ENCODE data around the gene TMEM208. TPM values are rescaled to one million over a fixed set of nuclear protein-coding genes. Genes with fewer than 3 reads are reported as not detected.
A peak's percentile ranks its signal among the peaks of the same experiment; 100 is the strongest.

Gene TMEM208
- total and polyA plus RNA-seq, 2 of the 8 experiments (the other 6 are each of a cell fraction or from before 2014, with no cell fraction given) = 37.7 to 100.0 TPM

DNA sequence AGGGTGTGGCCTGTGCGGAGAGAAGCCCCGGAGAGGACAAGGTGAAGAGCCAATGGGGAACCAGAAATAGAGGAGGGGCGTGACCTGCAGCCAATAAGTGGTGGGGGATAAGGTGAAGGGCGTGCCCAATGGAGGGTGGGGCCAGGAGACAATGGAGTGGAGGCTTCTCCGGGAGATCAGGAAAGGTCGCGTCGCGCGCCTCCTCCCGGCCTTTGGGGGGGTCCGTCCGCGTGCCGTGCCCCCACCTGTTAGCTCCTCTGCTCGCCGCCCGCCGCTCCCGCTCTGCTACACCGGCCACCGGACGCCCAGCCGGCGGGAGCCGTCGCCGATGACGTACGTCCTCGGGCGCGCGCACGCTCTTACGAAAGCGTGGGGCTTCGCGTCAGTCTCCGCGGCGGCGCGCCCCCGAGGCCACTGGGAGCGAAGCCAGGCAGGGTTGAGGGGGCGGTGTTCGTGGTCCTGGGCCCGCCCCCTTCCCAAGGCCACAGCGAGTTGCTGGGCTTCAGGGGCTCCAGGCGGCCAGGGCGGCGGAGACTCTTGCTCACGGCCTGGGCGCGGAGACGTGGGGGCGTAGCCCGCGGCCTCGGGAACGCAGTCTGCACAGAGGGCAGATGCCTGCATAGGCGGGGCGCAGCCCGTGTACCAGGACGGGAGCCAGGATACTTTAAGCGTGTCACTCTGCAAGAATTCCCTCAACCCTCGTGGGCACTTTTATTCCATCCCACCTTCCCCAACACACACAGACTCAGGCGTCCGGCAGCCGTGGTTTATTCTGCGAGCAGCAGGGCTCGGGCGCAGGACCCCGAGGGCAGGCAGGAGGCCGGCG is 43.1 kb upstream of the TMEM208 start, which contains the start of gene MATCAP1:
Gene MATCAP1, minus strand, starts transcription at position 337 of the 826 bp plus-strand sequence. CDS start 3,353 bp downstream, outside the sequence.
- Histone ChIP-seq H2BK20ac (ENCODE audit: low read length) (no peak within 1 kb of the TSS), H3K14ac (ENCODE audit: insufficient read length) (no peak within 1 kb of the TSS), H3K36me3 (ENCODE audit: control insufficient read depth in 2 of 4, insufficient read depth in 4 of 4, low read length in 3 of 4) (no peaks in the 10 kb centered on the region; a peak in 1 of 8 replicates), H2AFZ (ENCODE audit: low read length) (peak within 1 kb of the TSS; percentile 17; the same call in 1 of the 2 replicates), H2AK5ac (ENCODE audit: low read depth, low read length) (no peak within 1 kb of the TSS), H2BK120ac (replicated peaks; ENCODE audit: low read depth, low read length) (no peak within 1 kb of the TSS), H3K9ac (replicated peaks in 1 of 4; ENCODE audit: extremely low read depth in 1 of 4, low read depth in 3 of 4, low read length in 3 of 4) (peak within 1 kb of the TSS; percentile 53 to 96 (median 88)), H4K5ac (ENCODE audit: insufficient read length, low read depth, low read length) (peak within 1 kb of the TSS; percentile 96), H4K20me1 (replicated peaks in 1 of 2; ENCODE audit: control insufficient read depth in 1 of 2, insufficient read depth in 2 of 2, low read length in 2 of 2) (peaks cover 2 to 24% of the 10 kb centered on the region in 2 experiments), H3K23me2 (ENCODE audit: low read depth, low read length) (peaks cover 13% of the 10 kb centered on the region; the same call in 1 of the 2 replicates), H3K23ac (ENCODE audit: insufficient read length) (no peak within 1 kb of the TSS), H3K4me3 (ENCODE audit: extremely low read depth in 1 of 4, insufficient read depth in 2 of 4, low read depth in 3 of 4, low read length in 4 of 4) (peak within 1 kb of the TSS; percentile 73 to 90 (median 85)), H3K27ac (ENCODE audit: low read depth, low read length) (peak within 1 kb of the TSS; percentile 98), H4K91ac (replicated peaks; ENCODE audit: insufficient read length, low read length) (peak within 1 kb of the TSS; percentile 90), H4K8ac (ENCODE audit: extremely low read depth, insufficient read depth, low read length) (peak within 1 kb of the TSS; percentile 91), H2BK15ac (ENCODE audit: low read length) (peak within 1 kb of the TSS; percentile 61; the same call in 1 of the 2 replicates), H3K4me1 (replicated peaks in 1 of 4; ENCODE audit: control insufficient read depth in 3 of 4, insufficient read depth in 4 of 4, low read length in 3 of 4) (peaks cover 0 to 19% (median 11%) of the 10 kb centered on the region in 4 experiments; a peak in 5 of 7 replicates), H3K27me3 (replicated peaks in 1 of 4; ENCODE audit: control insufficient read depth in 3 of 4, extremely low read depth in 1 of 4, insufficient read depth in 3 of 4, low read length in 3 of 4) (peaks cover 8 to 34% (median 20%) of the 10 kb centered on the region in 4 experiments), H3K9me3 (ENCODE audit: insufficient read depth in 2 of 2, low read depth in 1 of 2, low read length in 1 of 2) (no peaks in the 10 kb centered on the region), H3K4ac (replicated peaks; ENCODE audit: insufficient read length, low read depth, low read length) (peak within 1 kb of the TSS; percentile 85), H2BK5ac (ENCODE audit: low read depth, low read length) (peak within 1 kb of the TSS; percentile 95), H3K79me1 (ENCODE audit: low read depth, low read length) (no peaks in the 10 kb centered on the region), H3K18ac (ENCODE audit: extremely low read depth, low read length) (peak within 1 kb of the TSS; percentile 95), H2BK12ac (ENCODE audit: low read depth, low read length) (peak within 1 kb of the TSS; percentile 35; the same call in 1 of the 2 replicates), H3K79me2 (ENCODE audit: control insufficient read depth in 1 of 2, insufficient read depth in 2 of 2, low read length in 2 of 2) (peaks cover 0 to 5% of the 10 kb centered on the region in 2 experiments; a peak in 1 of 4 replicates), H3K4me2 (ENCODE audit: insufficient read depth in 1 of 2, low read depth in 2 of 2, low read length in 2 of 2) (peak within 1 kb of the TSS; percentile 67 to 92), H3K56ac (replicated peaks; ENCODE audit: insufficient read length, low read depth, low read length) (peak within 1 kb of the TSS; percentile 95)
- WGBS, 2 experiments (ENCODE audit: extremely low coverage in 1 of 2, insufficient coverage in 1 of 2, insufficient read length in 1 of 2, insufficient replicate concordance in 2 of 2, low coverage in 1 of 2, low lambda C conversion rate in 2 of 2, missing lambda C conversion rate in 1 of 2) = 1% methylated on average over 77 of the region's 77 CpGs; no CpG with 5 or more reads in 1 of the 2 experiments
- CTCF ChIA-PET (ENCODE audit: partially characterized antibody) = interaction anchor here (1.1 to 9.3 kb wide), 13 partner anchors 10 to 231 kb away, joined by 3 to 151 read pairs (median 7); partner anchors contain the start of genes ELMO3, FBXL8, HSF4 and NOL3
- peak; percentile 87 to 95 for DNase-seq (ENCODE audit: low read depth in 1 of 2, low spot score in 2 of 2)
- FAIRE-seq = peak; percentile 94
- POLR2A ChIA-PET (ENCODE audit: partially characterized antibody) = interaction anchor here (1.0 to 4.0 kb wide), 10 partner anchors 10 to 63 kb away, joined by 3 to 19 read pairs (median 5); partner anchors contain the start of genes B3GNT9, HSF4 and NOL3
- TF ChIP-seq SP2 (IDR thresholded peaks at IDR 0.05; ENCODE audit: low read length) = peak; percentile 64
- TF ChIP-seq JUND (IDR thresholded peaks at IDR 0.05; ENCODE audit: low read length) = 0 out of 2 replicates have a peak, but pooled peaks have one; percentile 30
- no peak for TF ChIP-seq SUZ12 (IDR thresholded peaks at IDR 0.05; ENCODE audit: low read length)
- TF ChIP-seq ASH2L (IDR thresholded peaks at IDR 0.05; ENCODE audit: low read length) = peak; percentile 38
- TF ChIP-seq SRF (IDR thresholded peaks at IDR 0.05; ENCODE audit: low read depth, low read length) = no peak
